GM18498 (cell line): ENCODE measurements around the gene LZTFL1.
"Not testable (repeated sequence)": the region's sequence is repeated elsewhere in the genome, so short reads cannot be mapped to it uniquely, and the experiment has no call there.

Source experiments
- ATAC-seq: cut with Tn5 transposase; IDR thresholded peaks from one replicate; pipeline ENCODE4 v1.9.1; 2021; ENCODE audit warnings: mild to moderate bottlenecking, moderate library complexity; ENCODE audit not compliant: unreplicated experiment

Gene LZTFL1

DNA sequence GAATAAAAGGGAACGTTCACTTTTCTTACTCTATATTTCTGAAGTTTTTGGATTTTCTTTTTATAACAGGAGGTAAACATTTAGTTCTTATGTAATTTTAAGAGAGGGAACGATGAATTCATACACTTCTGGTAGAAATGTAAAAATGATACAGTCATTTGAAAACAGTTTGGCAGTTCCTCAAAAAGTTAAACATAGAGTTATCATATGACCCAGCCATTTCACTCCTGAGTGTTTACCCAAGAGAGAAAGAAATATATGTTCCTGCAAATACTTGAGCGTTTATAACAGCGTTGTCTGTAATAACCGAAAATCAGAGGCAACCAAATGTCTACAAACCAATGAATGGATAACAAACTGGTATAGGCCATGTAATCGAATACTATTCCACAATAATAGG, 23.6 kb upstream of the LZTFL1 start:
- no peak for ATAC-seq

DNA sequence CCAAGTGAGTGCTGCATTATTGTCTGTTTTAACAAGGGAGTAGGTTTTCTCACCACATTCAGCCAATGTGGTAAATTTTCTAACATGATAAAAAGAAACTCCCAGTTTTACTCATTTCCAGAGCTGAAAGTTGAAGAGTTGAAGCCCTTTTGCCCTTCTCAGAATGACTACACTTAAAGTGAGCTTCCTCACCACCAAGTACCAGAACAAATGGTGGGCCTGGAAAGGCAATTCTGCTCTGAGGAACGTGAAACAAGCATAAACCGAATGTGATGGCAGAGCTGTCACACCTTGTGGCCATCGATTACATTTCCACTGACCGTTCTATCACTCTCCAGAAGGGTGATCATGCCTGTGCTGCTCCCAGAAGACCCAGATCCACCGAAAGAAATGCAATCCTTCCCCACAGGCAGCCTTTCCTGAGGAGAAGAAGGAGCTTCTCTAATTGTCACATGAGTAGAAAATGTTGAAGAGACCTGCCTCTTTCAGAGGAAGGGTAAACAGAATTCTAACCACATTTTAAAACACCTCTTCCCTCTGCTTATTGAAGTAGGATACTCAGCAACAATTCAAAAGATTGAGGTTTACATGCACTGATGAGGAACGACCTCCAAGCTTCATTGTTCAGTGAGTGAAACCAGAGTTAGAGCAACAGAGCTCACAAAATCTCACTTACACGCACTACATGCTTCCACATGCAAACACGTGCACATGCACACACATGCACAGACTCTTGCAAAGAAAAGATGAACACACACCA, 23.0 kb upstream of the LZTFL1 start:
- peak; percentile 59 for ATAC-seq

DNA sequence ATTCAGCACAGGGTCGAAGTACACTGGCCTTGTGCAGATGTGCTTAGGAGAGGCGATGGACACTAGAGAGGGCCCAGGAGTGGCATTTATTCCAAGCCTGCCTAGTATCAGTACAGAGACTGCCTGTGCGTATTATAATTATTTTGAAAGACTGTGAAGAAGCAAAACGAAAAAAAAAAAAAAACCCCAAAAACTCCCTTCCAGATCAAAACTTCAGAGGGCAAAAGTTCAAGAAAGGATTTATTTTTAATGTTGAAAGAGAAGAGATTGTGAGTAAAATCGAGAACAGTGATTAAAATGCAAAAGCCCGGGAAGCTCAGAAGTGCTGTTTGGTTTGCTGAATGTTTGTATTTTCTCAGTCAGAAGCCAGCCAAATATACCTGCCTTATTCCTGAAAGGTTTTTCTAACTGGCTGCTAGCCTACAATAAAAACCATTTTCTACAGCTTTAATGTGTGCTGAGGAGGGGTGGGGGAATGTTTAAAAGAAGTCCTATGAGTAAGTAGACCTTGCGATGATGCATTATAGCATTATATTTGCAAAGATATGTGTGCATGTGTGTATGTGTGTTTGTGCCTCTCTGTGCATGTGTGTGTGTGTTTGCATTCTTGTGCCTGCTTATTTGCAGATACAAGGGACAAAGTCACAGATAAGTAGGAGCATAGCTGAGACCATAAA, 19.3 kb upstream of the LZTFL1 start:
- ATAC-seq: peak; percentile 71

- no peak for ATAC-seq
Measured at GRCh38 chr3:45860481-45860880, 18.6 kb upstream of the LZTFL1 start.

- ATAC-seq: no peak
Measured at GRCh38 chr3:45858809-45859543, 17.1 kb upstream of the LZTFL1 start.

DNA sequence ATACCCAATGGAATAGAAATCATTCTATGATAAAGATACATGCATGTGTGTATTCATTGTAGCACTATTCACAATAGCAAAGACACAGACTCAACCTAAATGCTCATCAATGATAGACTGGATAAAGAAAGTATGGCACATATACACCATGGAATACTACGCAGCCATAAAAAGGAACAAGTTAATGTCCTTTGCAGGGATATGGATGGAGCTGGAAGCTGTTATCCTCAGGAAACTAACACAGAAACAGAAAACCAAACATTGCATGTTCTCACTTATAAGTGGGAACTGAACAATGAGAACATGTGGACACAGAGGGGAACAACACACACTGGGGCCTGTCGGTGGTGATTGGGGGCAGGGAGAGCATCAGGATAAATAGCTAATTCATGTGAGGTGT, 15.1 kb upstream of the LZTFL1 start:
- not testable (repeated sequence) for ATAC-seq

DNA sequence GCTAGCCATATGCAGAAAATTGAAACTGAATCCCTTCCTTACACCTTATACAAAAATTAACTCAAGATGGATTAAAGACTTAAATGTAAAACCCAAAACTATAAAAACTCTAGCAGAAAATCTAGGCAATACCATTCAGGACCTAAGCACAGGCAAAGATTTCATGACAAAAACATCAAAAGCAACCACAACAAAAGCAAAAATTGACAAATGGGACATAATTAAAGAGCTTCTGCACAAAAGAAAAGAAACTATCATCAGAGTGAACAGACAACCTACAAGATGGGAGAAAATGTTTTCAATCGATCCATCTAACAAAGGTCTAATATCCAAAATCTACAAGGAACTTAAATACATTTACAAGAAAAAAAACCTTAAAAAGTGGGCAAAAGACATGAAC, 14.4 kb upstream of the LZTFL1 start:
- not testable (repeated sequence) for ATAC-seq

GRCh38 chr3:45852828-45853227, 10.9 kb upstream of the LZTFL1 start:
- no peak for ATAC-seq

DNA sequence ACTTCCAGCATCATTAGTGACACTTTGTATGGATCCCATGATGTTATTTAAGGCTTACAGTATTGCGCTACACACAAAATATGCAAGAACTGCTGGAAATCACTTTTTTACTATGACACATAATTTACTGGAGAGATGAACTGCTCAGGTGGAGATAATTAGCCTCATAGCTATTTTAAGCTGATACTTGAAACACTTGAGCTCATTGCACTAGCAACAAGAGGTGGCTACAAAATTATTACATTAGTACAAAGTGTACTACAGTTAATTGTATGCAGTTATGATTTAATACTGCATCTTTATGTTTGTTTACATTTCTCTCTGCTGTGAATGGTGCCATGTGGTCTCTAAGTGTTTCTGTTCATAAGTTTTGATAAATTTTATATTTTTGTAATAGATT, 6.5 kb upstream of the LZTFL1 start:
- ATAC-seq: no peak

GRCh38 chr3:45844616-45845015, 2.7 kb upstream of the LZTFL1 start:
- ATAC-seq: no peak

DNA sequence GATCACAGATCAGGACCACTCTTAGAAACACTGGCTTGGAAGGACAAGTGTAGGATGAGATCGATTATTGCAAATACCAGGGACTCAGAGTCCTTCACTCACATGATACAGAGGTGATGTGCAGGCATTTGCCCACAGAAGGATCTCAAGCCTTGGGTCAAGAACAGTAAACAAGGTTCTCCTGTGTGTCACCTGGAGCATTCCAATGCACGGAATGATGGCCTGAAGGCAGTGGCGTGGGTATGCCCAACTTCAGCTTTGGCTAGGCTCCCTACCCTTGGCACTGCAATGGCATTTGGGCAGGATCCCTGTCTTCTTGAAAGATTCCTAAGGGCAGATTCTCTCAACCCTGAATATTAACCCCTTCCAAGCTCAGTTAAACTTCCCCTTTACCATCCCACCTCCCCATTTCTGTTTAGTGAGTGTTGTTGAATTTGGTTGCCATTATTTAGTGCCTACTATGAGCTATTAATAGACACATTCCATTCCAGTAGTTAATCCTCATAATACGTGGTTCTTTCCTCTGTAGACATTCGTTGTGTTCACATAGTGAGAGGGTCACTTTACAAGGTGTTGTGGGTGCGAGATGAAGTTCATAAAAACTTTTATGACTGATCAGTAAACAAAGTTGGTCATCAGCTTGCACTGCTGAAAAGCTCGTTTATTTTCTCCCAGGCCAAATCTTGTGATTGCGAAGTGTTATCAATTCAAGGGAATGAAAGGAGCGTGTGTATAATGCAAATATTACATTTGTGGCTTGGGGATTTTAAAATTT, 1.1 kb upstream of the LZTFL1 start:
- no peak for ATAC-seq

DNA sequence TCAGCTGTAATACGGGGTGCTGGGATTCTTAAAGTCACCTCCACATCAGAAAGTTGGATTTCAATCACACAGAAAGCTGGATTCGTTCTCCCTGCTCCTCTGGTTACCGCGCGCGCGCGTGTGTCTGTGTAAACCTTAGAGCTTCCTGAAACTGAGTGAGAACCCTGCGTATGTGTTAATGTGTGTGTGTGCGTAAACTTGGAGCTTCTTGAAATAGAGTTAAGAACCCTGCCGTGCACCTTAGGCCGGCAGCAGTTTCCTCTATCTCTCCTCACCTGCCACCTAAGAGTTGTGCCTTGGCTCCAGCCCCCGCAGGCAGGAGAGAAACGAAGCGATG, 531 bp downstream of the LZTFL1 start:
- ATAC-seq: no peak

DNA sequence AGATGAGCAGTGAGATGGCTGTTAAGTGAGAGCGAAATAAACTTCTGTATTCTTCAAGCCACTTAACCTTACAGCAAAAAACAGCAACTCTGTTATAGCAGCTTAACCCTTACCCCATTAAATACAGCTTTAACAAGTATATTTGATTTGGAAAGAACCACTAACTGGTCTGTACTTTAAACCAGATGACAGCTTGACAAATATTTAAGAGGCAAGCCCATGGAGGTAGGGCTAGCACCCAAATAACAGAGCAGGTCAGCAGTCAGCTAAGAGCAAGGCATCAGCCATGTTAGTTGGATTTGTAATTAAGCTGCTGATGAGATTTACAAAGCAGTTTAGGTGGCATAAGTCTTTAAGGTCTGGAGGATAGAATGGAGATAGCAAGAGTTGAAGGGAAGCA, 3.5 kb downstream of the LZTFL1 start:
- ATAC-seq: no peak

- no peak for ATAC-seq
Measured at GRCh38 chr3:45832699-45833098, 9.2 kb downstream of the LZTFL1 start.

GRCh38 chr3:45830121-45830520, 11.8 kb downstream of the LZTFL1 start:
- ATAC-seq: no peak

DNA sequence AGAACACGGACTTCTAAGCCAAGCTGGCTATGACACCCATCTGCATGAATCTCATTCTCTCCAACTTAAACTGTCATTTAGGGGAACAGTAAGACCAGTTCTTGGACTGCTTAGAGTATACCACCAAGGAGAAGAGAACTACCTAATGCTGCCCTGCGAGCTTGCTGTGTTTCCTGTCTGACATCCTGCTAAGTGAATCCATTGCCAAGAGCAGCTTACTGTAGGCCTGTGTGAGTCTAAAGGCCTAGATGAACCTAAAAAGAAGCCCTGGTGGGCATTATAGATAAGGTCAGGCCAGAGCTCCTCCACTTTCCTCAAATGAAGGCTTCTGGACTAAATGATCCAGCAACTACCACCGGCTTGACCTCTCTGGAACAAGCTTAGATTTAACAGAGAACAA, 15.0 kb downstream of the LZTFL1 start:
- ATAC-seq: no peak

- ATAC-seq: no peak
Measured at GRCh38 chr3:45826321-45826720, 15.6 kb downstream of the LZTFL1 start.

- no peak for ATAC-seq
Measured at GRCh38 chr3:45821127-45821526, 20.8 kb downstream of the LZTFL1 start.

- ATAC-seq: no peak
Measured at GRCh38 chr3:45819543-45819942, 22.4 kb downstream of the LZTFL1 start.

DNA sequence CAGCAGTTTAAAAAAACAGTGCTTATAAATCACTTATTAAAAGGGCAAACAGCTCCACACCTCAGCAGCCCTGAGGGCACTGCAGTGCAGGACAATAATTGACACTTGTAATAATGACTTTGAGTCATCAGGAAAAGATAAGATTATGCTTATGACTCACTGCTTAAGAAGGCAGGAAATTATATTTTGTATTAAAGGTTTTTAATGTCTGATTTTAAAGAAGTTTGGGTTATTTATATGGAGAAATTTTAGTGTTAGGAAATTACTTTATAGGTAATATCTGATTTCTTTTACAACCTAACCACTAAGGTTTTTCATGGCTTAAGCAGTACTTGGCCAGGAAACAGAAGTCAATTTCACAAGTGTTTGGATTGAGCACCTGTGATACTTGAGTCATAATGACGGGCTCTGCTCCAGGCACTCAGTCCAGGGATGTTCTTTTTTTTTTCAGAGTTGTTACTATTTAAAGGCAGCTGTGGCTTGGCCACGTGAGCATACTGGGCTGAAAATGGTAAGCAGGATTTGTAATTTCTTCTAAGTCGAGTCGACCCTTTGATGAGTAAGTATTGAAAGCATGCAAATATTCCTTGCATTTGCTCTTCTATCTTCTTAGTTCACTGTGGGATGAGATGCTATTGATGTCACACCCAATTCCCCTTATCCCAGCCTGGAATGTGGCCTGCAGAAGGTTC, 23.9 kb downstream of the LZTFL1 start:
- ATAC-seq: no peak

- ATAC-seq: no peak
Measured at GRCh38 chr3:45816544-45816943, 25.4 kb downstream of the LZTFL1 start.
